ENCODE data around the gene CEP57.

CEP57 gene

DNA sequence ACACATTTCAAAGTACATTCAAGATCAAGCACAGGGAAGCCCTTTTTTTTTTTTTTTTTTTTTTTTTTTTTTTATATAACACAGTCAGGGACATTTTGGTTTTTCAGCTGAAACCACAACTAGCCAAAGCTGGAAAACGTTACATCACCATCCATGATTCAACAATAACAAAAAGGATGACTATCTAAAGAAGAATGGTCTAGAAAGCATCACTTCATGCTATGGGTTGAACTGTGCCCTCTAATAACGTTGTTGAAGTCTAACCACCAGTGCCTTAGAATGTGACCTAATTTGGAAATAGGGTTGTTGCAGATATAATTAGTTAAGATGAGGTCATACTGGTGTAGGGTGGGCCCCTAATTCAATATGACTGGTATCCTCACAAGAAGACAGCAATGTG lies 87.0 kb downstream of the CEP57 start:
- peak; percentile 91 to 99 for DNase-seq (ENCODE audit: low read depth in 2 of 2)
- TF ChIP-seq CTCF (IDR thresholded peaks at IDR 0.05; ENCODE audit: low read depth, low read length) = no peak
- no peak overlapping the region for H3K4me3 ChIP-seq (replicated peaks in 1 of 2; ENCODE audit: low read depth in 2 of 2, low read length in 2 of 2)
